NCI-H1417 treated with DMSO at 0.1 percent for 48 hours (cell line): ENCODE measurements around the gene ARMH1.

Experiments
- DNase-seq: peaks from one replicate; lab custom pipeline; 2025; lab: John Stamatoyannopoulos, UW

Gene ARMH1

DNA sequence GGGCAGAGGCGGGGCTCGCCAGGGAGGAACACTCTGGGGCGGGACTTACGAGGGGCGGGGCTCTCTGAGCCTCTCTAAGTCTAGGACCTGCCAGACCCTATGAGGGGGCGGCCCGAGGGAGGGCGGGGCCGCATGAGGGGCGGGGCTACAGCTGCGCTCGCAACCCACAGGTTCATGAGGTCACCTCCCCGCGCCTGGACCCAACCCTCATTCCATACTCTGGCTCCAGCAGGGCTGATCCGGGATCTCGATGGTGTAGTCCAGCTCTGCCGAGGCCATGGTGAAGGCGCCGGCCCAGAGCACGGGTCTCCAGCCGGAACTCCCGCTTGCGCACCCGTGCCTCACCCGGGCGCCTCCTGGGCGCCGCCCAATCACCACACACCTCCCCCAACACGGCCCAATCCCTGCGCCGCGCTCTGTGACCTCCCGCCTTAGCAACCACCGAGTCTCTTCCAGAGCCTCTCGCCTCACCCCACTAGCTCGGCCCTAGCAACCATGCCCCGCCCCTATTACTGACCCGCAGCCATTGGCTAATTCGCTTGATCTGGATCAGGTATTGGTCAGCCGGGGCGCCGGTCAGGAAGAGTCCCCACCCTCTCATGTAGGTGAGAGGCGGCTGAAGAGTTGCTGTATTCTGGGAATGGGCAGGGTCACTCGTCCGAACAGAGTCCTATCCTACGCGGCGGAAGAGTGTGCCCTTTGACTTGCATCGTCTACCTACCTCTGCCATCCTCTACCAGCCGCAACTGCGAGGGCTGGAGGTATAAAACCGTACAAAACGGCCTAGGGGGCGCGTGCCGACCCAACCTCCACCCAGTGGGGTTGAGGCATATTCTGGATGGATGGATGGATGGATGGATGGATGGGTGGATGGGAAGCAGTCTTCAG lies at the start of gene ARMH1, which contains the start of gene TMEM53:
Gene ARMH1, plus strand, starts transcription at position 602 of the 888 bp plus-strand sequence. CDS start 14,984 bp downstream, outside the sequence.
Gene TMEM53, minus strand, starts transcription at position 369 of the 888 bp plus-strand sequence. Its CDS starts 90 bp downstream, at position 279.
- peak; percentile 93 for DNase-seq

GRCh38 chr1:44625348-44625747 lies 49.2 kb upstream of the ARMH1 start:
- no peak for DNase-seq

DNA sequence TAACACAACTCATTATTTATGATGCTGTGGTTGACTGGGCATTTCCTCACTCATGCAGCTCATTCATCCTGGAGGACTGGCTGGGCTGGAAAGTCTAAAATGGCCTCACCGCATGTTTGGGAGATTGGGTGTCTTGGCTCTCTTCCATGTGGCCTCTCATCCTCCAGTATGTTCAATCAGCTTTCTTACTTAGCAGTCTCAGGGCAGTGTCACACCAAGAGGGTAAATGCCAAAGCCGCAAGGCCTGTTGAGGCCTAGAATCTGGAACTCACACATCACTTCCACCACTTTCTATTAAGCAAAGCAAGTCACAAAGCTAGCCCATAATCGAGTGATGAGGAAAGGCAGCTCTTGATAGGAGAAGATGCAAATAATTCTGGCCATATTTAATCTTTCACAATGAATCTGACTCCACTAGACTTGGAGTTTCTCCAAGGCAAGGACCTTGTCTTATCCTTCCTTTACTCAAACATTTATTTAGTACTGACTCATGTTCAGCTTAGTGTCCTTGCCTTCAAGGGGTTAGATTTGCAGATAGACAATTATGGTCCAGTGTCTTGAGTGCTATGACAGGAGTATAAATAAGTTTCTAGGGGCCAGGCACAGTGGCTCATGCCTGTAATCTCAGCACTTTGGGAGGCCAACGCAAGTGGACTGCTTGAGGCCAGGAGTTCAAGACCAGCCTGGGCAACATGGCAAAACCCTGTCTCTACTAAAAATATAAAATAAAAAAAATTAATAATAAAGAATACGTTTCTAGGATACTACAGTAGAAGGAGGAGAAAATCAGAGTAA lies 45.4 kb upstream of the ARMH1 start:
- DNase-seq = no peak

- DNase-seq = no peak
Observed at GRCh38 chr1:44630116-44630515, 44.4 kb upstream of the ARMH1 start.

DNA sequence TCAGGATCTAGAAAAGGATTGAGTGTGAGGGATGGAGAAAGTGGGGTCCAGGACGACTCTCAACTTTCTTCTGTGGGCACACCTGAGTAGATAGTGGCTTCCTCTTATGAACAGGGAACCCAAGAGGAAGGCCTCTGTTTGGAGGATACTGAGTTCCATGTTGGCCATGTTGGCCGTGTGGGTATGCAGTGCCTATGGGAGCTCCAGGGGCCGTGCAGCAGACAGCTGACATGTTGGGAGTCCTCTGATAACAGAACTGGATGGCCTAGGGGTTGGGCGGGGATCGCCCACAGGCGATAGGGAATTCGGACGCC lies 43.2 kb upstream of the ARMH1 start:
- DNase-seq = no peak

DNA sequence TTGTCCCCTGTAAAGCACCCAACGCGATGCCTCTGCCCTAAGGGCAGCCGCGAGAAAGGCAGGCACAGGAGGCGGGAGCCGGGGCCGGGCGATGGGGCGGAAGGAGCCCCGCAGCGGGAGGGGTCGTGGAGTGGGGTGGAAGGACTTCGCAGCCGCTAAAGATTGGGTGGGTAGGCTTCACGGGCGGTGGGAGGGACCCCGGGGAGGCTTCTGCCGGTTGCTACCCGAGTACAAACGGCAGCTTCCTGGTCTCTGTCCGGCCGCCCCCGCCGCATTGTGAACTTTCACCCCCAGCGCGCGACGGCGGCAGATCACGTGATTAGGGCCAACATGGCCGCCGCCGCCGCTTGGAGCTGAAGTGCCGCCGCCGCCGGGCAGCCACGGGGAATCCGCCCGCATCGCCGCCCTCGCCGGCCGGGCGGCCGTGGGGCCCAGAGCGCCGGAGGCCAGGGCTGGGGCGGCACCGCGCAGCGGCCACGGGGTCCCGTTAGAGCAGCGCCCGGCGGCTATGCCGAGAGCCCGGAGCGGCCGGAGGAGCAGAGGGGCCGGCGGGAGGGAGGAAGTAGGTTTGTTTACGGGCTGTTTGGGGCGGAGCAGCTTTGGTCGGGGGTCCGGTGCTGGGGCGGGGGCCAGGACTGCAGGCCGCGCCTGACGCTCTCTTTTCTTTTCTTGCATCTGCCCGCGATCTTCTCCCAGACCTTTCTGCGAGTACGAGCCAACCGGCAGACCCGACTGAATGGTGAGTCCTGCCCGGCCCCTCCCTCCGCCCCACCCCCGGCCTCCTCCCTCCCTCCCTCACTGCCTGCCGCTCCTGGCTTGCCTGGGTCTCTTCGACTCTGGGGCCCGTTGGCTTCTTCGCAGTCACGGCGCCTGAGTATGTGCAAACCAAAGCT lies 42.6 kb upstream of the ARMH1 start:
- no peak for DNase-seq

DNA sequence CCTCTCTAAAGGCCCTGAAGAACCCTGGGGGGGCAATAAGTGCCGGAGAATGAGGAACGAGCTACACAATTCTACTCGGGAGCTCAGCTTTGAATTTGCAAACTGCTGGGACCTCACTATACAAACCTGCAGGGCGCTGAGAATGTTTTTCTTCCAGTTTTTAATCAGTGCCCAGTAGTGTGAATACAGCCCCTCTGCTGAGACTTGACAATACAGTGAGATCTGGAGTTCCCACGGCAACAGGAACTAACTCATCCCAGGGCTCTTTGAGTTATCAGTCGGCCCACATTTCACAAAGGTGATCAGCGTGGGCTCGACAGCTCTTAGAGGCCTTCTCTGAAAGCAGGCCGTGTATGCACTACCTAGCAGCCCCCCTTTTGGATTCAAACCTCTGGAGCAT lies 41.9 kb upstream of the ARMH1 start:
- DNase-seq = no peak

DNA sequence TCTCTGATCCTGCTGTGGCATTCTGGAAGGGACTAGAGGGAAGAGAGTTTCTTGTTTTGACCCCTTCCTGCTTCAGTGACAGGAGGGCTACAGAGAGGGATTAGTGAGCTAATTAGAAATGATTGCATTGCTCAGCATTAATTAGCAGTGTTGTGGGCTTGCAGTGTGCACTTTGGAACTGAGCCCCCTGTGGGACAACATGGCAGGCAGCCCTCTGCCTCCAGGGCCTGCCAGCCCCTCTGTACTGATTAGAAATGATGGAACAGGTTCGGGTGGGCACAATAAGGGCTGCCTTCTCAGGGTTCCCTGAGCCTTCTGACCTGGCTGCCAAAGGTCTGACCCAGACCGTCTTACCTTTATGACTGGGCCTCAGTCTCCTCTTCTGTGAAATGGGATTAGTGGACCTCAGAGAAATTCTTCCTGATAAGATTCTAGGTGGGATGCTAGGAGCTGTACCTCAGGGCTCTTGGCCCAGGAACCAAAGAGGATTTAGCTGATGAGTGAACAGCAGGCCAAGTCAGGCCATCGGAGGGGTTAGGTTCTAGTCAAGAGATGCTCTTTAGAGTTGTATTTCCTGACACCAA lies 39.8 kb upstream of the ARMH1 start:
- no peak for DNase-seq

- no peak for DNase-seq
Observed at GRCh38 chr1:44635439-44635838, 39.1 kb upstream of the ARMH1 start.

GRCh38 chr1:44636083-44636687 lies 38.3 kb upstream of the ARMH1 start:
- DNase-seq = no peak

DNA sequence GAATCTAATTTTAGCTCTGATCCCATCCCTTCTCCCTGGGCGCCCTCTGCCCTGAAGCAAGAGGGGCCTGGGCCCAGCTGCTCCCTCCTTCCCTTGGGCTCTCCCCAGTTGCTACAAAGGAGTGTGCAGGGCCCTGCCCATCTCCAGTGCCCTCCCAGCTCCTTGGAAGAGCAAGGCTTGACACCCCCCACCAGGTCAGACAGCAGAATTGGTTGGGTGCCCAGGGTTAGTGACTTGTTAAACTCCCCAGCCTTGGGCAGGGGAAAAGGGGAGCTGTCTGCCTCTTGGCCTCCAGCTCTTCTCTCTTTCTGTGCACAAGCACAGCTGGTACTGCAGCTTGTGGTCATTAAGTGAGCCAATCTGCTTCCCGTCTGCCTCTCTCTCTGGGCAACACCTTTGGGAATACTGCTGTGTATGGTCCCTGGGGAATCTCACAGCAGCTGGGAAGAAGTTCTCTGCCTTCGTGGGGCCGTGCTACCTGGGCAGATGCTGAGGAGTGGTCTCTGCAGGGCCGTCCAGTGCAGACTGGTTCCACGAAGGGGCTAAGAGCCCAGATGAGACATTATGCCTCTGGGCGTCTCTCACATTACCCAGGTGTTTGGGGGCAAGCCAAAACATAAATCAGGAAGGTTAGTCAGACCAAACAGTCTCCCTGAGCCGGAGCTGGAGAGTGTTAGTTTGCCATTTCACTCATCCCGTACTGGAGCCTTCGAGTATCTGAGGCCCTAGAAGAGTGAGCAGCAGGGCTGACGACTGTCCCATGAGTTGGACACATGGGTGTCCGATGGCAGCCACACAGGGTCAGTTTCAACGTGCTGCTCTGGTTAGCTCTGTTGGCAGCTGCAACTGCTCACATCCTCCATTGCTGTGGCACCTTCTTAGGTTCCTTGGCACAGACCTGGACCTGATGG lies 37.6 kb upstream of the ARMH1 start:
- DNase-seq = no peak

DNA sequence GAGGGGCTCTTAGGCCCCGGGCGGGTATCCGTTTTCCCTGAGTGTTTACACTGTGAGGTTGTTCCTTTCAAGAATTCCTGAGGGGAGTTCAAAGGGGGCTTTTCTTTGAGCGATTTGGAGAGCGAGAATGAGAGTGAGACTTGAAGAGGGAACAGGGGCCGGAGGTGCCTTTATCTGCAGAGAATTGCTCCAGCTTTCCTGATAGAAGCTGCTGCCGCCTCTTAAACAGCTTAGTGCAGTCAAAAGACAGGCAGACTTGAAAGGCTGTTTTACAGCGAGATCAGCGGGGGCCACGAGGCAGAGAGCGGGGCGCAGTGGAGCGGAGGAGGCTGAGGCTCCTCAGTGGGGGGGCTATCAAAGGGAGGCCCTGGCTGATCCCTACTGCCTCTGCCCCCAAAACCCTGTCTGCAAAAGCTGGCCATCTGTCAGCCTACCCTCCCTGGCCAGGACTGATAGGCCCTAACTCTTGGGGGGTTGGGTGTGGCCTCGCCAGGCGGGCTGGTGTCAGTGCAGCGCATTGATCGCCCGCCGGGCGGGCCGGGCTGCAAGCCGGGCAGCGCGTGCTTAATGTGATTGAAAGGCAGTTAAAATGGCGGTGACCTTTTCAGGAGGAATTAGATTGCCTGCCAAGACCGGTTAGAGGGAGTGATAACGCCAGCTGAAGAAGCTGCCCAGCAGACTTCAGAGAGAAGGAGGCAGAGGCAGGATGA lies 36.7 kb upstream of the ARMH1 start:
- no peak for DNase-seq

DNA sequence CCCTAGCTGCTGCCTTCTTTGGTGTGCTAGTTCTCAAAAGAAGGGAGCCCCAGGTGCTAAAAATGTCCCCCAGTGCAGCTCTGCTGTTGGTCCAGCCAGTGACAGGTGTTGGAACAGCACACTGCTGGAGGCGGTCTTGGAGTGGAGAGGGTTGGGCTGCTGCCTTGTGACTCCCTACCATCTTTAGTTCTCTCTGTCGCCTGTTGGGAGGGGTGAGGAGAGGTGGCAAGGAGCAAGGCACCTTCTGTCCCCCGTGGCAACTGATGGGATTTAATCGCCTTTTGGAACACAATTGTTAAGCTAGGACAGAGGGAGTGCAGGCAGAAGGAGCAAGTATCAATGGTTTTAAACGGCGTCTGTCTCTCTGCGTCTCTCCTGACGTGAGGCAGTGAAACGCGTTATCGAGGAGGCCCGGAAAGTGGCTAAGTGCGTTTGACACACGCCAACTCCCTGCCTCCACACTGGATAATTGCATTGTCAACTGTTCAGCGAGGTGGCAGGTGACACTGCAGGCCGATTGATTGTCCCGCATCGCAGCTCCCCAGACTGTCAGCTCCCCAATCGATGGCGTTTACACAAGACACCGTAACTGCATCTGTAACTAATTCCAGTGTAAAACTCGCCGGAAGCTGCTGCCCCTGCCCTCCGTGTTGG lies 34.2 kb upstream of the ARMH1 start:
- peak; percentile 53 for DNase-seq

DNA sequence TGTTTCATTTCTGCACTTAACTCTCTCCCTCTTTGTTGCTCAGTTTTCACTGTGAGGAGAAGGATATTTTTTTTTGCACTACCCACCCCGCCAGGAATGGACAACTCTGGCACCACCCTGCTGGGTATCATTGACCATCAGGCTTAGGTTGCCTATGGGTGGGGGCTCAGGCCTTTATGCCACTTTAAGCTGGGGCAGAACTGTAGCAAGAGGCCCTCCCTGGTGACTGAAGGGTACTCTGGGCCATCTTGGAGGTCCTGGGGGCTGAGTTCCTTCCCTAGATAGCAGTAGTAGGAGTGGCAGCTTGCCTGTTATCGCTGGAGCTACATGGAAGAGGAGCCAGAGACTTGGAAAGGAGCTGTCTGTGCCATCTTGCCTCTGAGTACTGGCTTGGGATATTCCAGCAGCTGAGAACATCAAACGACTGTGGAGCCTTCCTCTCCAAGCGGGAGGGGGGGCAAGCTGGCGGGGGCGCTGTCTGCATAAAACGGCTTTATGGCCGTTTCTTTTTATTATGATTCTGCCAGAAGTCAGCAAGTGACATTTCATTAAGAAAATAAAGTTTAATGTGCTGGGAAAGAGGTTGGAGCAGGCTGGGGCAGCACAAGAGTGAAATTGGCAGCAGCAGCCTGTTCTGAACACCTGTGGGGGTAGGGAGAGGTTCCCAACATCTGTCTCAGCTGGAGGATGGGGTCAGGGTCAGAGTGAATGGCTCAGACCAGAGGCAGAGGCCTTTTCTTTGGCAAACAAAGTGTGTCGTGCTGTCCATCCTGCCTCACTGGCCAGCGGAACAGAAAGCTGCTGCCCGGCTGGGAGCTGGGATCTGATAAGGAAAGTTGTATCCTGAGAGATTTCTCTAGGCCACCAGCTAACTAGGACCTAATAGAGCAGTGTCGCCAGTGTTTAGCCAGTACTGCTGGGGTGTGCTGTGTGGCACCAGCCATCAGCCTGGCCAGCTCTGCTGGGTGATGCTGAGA lies 33.1 kb upstream of the ARMH1 start:
- no peak for DNase-seq

DNA sequence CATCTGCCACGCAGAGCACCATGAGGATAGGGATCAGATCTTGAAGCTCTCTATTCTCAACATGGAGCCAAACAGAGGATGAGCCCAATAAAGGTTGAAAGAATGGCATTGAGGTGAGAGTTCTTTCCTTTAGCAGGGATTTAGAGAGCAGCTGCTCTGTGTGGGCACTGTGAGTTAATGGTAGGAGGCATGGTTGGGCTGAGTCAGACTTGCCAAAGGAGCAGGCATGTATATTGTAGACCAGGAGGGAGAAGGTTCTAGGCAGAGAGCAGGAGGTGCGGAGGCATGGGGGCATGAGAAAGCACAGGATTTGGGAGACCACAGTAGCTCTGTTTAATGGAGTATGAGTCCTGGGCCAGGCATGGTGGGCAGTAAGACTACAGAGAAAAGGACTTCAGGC lies 32.3 kb upstream of the ARMH1 start:
- no peak for DNase-seq

DNA sequence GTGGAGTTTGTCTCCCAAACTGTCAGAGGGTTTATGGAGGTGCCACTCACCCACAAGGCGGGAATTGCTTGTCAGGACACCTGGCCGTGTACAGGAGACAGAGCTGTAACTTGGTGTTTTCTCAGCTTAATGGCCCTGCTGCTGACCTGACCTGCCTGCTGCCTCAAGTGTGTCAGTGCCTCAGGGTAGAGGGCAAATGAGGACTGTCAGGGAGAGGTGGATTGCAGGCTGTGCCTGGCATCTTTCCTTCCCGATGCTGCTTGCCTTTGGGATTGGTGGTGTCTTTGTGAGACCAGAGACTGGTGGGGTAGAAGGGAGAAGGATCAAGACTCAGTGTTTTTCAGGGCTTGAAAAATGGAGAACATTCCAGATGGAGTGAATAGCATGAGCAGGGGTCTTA lies 31.6 kb upstream of the ARMH1 start:
- no peak for DNase-seq

DNA sequence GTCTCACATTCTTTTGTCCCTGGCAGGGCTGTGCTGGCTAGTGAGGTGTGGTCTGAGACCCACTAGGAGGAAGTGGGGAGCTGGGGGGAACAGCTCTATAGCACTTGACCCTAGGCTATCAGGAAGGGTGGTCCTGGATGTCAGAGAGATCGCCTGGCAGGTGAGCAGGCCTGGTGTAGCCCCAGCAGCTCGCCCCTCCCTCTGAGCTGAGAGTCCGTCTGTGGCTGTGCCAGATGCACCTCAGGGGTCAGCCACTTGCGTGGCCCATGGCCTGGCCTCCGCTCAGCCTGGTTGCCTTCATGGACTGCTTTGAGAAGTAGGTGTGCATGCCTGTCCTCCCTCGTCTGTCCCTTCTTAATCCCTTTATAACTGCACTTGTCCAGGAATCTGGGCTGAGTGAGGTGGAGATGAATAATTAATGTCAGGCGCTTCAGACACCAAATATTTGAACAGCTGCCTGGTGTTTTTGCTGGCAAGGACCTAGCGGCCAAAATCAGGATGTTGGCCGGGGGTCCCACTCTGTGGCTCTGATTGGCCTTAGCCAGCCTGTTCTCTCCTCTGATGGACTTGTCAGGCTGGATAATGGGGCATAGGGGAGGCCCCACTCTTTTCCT lies 30.7 kb upstream of the ARMH1 start:
- DNase-seq = no peak
